K562 (cell line): ENCODE results near the gene SH3BP5L. TPM values are rescaled to one million over a fixed set of nuclear protein-coding genes. Genes with fewer than 3 reads are reported as not detected.

Experiments
- ATF6 ChIP-seq: sonication (generic); formaldehyde crosslinking; IDR thresholded peaks from 2 replicates; pipeline ENCODE4 v1.4.0; 2020; ENCODE audit warnings: mild to moderate bottlenecking, missing genetic modification reagents
- ESRRA ChIP-seq: fragments of 450-650 bp; IDR thresholded peaks from 2 replicates; pipeline ENCODE4 v1.6.1; 2014; ENCODE audit warnings: low read depth, mild to moderate bottlenecking, moderate library complexity, borderline replicate concordance
- HDAC2 ChIP-seq: fragments of 450-650 bp; IDR thresholded peaks from 2 replicates; pipeline ENCODE4 v1.6.1; 2016; ENCODE audit warnings: mild to moderate bottlenecking
- MIER1 ChIP-seq: fragments of 450-650 bp; IDR thresholded peaks from 2 replicates; pipeline ENCODE4 v1.6.1; 2016; ENCODE audit warnings: antibody characterized with exemption, mild to moderate bottlenecking, low read depth
- TCFL5 ChIP-seq: fragments of 250-450 bp; sonication (Bioruptor Pico); conservative IDR thresholded peaks from 2 replicates; pipeline ENCODE4 v1.6.1; 2021; ENCODE audit warnings: mild to moderate bottlenecking, moderate library complexity, matching md5 sums
- TEAD4 ChIP-seq, 2 experiments: sonication (generic) in 1 of 2; formaldehyde crosslinking in 1 of 2; IDR thresholded peaks; 2 replicates each; pipeline versions ENCODE4 v1.6.1 to v1.8.0; 2012 to 2022; ENCODE audit warnings: borderline replicate concordance in 1 of 2, inconsistent platforms in 1 of 2, low read length in 1 of 2, mild to moderate bottlenecking in 1 of 2, missing genetic modification reagents in 1 of 2
- ZC3H11A ChIP-seq: IDR thresholded peaks from 2 replicates; pipeline ENCODE4 v1.6.1; 2012; ENCODE audit warnings: low read depth, low read length, improper control_type of control experiment
- ZNF584 ChIP-seq: fragments of 200-800 bp; sonication (Bioruptor generic); IDR thresholded peaks from 2 replicates; pipeline ENCODE4 v1.6.1; 2016; ENCODE audit warnings: low read depth, mild to moderate bottlenecking, missing genetic modification characterization, missing compliant biosample characterization
- polyA plus RNA-seq, 8 experiments: library from polyadenylated mRNA; depleted of rRNA in 4 of 8; stranded (reverse) in 5 of 8; unstranded in 3 of 8; fragments of >200 nt; fragmentation: Nextera tagmentation in 2 of 8; fragmentation: Illumina TruSeq in 1 of 8; extraction: Ambion mirVana in 2 of 8; extraction: Trizol in 1 of 8; gene quantifications; 2 replicates each; pipeline versions ENCODE4 v1.2.1 to v1.2.3, GENCODE V29; 2011 to 2014; ENCODE audit warnings: inconsistent platforms in 1 of 8, missing spikeins in 1 of 8
- total RNA-seq, 7 experiments: library from RNA; depleted of rRNA in 6 of 7; stranded (reverse); fragments of >200 nt in 6 of 7; fragmentation: Illumina TruSeq in 2 of 7; extraction: Trizol in 2 of 7; gene quantifications; 2 replicates each; pipeline versions ENCODE4 v1.2.1 to v1.2.3, GENCODE V29; 2011 to 2021; ENCODE audit warnings: low replicate concordance in 1 of 7
- TF ChIP-seq, protein P1 (sequence below): sonication (generic); formaldehyde crosslinking; IDR thresholded peaks from 2 replicates; pipeline ENCODE4 v1.8.0; 2022; ENCODE audit warnings: mild to moderate bottlenecking, missing genetic modification reagents
- TF ChIP-seq, protein P2 (sequence below): fragments of 250-450 bp; sonication (Bioruptor Pico); IDR thresholded peaks from 2 replicates; pipeline ENCODE4 v1.4.0; 2020
- TF ChIP-seq, protein P3 (sequence below): fragments of 450-650 bp; IDR thresholded peaks from one replicate; pipeline ENCODE4 v1.6.1; 2018; ENCODE audit warnings: mild to moderate bottlenecking, moderate library complexity; ENCODE audit not compliant: partially characterized antibody

SH3BP5L gene
- total and polyA plus RNA-seq, 9 of the 15 experiments (the other 6 are each of a cell fraction or from before 2014, with no cell fraction given): 1.9 to 26.5 (median 15.8) TPM

GRCh38 chr1:248862998-248863881 is 37.5 kb upstream of the SH3BP5L start (continued):
- TF ChIP-seq, protein P1, sequence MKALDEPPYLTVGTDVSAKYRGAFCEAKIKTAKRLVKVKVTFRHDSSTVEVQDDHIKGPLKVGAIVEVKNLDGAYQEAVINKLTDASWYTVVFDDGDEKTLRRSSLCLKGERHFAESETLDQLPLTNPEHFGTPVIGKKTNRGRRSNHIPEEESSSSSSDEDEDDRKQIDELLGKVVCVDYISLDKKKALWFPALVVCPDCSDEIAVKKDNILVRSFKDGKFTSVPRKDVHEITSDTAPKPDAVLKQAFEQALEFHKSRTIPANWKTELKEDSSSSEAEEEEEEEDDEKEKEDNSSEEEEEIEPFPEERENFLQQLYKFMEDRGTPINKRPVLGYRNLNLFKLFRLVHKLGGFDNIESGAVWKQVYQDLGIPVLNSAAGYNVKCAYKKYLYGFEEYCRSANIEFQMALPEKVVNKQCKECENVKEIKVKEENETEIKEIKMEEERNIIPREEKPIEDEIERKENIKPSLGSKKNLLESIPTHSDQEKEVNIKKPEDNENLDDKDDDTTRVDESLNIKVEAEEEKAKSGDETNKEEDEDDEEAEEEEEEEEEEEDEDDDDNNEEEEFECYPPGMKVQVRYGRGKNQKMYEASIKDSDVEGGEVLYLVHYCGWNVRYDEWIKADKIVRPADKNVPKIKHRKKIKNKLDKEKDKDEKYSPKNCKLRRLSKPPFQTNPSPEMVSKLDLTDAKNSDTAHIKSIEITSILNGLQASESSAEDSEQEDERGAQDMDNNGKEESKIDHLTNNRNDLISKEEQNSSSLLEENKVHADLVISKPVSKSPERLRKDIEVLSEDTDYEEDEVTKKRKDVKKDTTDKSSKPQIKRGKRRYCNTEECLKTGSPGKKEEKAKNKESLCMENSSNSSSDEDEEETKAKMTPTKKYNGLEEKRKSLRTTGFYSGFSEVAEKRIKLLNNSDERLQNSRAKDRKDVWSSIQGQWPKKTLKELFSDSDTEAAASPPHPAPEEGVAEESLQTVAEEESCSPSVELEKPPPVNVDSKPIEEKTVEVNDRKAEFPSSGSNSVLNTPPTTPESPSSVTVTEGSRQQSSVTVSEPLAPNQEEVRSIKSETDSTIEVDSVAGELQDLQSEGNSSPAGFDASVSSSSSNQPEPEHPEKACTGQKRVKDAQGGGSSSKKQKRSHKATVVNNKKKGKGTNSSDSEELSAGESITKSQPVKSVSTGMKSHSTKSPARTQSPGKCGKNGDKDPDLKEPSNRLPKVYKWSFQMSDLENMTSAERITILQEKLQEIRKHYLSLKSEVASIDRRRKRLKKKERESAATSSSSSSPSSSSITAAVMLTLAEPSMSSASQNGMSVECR (CRISPR knock-in tag): 0 out of 2 replicates have a peak, but pooled peaks have one; percentile 2
- no peak for TF ChIP-seq ZNF584 (CRISPR knock-in tag)
- TF ChIP-seq TEAD4 (IDR thresholded peaks at IDR 0.05; ENCODE audit: low read length): no peak
- no peak for TF ChIP-seq TEAD4 (CRISPR knock-in tag; IDR thresholded peaks at IDR 0.05; ENCODE audit: borderline replicate concordance)
- 0 out of 2 replicates have a peak, but pooled peaks have one; percentile 8 for TF ChIP-seq ESRRA
- no peak for TF ChIP-seq HDAC2
- TF ChIP-seq TCFL5 (CRISPR knock-in tag): no peak
- TF ChIP-seq, protein P2, sequence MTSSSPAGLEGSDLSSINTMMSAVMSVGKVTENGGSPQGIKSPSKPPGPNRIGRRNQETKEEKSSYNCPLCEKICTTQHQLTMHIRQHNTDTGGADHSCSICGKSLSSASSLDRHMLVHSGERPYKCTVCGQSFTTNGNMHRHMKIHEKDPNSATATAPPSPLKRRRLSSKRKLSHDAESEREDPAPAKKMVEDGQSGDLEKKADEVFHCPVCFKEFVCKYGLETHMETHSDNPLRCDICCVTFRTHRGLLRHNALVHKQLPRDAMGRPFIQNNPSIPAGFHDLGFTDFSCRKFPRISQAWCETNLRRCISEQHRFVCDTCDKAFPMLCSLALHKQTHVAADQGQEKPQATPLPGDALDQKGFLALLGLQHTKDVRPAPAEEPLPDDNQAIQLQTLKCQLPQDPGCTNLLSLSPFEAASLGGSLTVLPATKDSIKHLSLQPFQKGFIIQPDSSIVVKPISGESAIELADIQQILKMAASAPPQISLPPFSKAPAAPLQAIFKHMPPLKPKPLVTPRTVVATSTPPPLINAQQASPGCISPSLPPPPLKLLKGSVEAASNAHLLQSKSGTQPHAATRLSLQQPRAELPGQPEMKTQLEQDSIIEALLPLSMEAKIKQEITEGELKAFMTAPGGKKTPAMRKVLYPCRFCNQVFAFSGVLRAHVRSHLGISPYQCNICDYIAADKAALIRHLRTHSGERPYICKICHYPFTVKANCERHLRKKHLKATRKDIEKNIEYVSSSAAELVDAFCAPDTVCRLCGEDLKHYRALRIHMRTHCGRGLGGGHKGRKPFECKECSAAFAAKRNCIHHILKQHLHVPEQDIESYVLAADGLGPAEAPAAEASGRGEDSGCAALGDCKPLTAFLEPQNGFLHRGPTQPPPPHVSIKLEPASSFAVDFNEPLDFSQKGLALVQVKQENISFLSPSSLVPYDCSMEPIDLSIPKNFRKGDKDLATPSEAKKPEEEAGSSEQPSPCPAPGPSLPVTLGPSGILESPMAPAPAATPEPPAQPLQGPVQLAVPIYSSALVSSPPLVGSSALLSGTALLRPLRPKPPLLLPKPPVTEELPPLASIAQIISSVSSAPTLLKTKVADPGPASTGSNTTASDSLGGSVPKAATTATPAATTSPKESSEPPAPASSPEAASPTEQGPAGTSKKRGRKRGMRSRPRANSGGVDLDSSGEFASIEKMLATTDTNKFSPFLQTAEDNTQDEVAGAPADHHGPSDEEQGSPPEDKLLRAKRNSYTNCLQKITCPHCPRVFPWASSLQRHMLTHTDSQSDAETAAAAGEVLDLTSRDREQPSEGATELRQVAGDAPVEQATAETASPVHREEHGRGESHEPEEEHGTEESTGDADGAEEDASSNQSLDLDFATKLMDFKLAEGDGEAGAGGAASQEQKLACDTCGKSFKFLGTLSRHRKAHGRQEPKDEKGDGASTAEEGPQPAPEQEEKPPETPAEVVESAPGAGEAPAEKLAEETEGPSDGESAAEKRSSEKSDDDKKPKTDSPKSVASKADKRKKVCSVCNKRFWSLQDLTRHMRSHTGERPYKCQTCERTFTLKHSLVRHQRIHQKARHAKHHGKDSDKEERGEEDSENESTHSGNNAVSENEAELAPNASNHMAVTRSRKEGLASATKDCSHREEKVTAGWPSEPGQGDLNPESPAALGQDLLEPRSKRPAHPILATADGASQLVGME (CRISPR knock-in tag): no peak
- no peak for TF ChIP-seq MIER1
- no peak for TF ChIP-seq ZC3H11A
- TF ChIP-seq ATF6 (CRISPR knock-in tag): no peak
- TF ChIP-seq, protein P3, sequence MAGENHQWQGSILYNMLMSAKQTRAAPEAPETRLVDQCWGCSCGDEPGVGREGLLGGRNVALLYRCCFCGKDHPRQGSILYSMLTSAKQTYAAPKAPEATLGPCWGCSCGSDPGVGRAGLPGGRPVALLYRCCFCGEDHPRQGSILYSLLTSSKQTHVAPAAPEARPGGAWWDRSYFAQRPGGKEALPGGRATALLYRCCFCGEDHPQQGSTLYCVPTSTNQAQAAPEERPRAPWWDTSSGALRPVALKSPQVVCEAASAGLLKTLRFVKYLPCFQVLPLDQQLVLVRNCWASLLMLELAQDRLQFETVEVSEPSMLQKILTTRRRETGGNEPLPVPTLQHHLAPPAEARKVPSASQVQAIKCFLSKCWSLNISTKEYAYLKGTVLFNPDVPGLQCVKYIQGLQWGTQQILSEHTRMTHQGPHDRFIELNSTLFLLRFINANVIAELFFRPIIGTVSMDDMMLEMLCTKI: no peak
